BE2C (cell line): ENCODE measurements around the gene PPP2R3C.
"Not testable (repeated sequence)": the region's sequence is repeated elsewhere in the genome, so short reads cannot be mapped to it uniquely, and the experiment has no call there.

ENCODE experiments used
- DNase-seq: peaks from one replicate; pipeline ENCODE4 v3.0.0-alpha.2; 2020
- H3K27me3 ChIP-seq: fragments of 250-450 bp; sonication (Bioruptor Pico); 2 replicates; pipeline ENCODE4 v1.5.1; 2020; ENCODE audit warnings: mild to moderate bottlenecking
- H3K36me3 ChIP-seq: fragments of 250-450 bp; sonication (Bioruptor Pico); 2 replicates; pipeline ENCODE4 v1.5.1; 2020; ENCODE audit warnings: mild to moderate bottlenecking
- H3K4me1 ChIP-seq: fragments of 250-450 bp; sonication (Bioruptor Pico); 2 replicates; pipeline ENCODE4 v1.5.1; 2020
- H3K4me3 ChIP-seq: 2 replicates; pipeline ENCODE4 v1.5.1; 2011; ENCODE audit warnings: low read depth, low read length
- H3K9me3 ChIP-seq: fragments of 250-450 bp; sonication (Bioruptor Pico); 2 replicates; pipeline ENCODE4 v1.5.1; 2020
- CTCF ChIP-seq: IDR thresholded peaks from 2 replicates; pipeline ENCODE4 v1.5.1; 2012; ENCODE audit warnings: mild to moderate bottlenecking, low read depth, low read length

The PPP2R3C gene

DNA sequence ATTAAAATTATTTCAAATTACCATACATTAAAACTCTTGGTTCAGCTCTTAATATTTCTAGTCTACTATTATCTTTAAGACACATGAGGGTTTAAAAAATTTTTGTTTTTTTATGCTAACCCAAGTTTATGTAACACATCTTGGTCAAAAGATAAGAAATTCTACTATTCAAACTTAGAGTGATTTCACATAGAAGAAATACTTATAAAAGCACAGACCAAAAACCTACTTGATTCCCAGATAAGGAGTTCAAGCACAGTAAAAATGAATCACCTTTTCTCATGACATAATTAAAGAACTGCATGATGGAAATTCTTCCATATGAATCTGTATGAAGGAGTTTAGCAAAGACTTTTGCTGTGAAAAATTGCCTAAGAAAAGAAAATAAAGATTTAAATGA, 13.9 kb downstream of the PPP2R3C start:
- Histone ChIP-seq H3K4me1 (no peaks in the 10 kb centered on the region), H3K4me3 (no peak overlapping the region), H3K36me3 (peaks cover 55% of the 10 kb centered on the region), H3K27me3 (no peaks in the 10 kb centered on the region), H3K9me3 (no peaks in the 10 kb centered on the region)
- no peak for TF ChIP-seq CTCF
- DNase-seq, result no peak

GRCh38 chr14:35094645-35095044, 27.1 kb downstream of the PPP2R3C start:
- H3K27me3 ChIP-seq, H3K4me3 ChIP-seq, DNase-seq, H3K9me3 ChIP-seq, H3K4me1 ChIP-seq: not testable (repeated sequence)
- H3K36me3 ChIP-seq, result peaks cover 52% of the 10 kb centered on the region

GRCh38 chr14:35088514-35088913, 33.3 kb downstream of the PPP2R3C start:
- H3K9me3 ChIP-seq, result no peaks in the 10 kb centered on the region
- no peaks in the 10 kb centered on the region for H3K4me1 ChIP-seq
- H3K4me3 ChIP-seq, result no peak overlapping the region
- peaks cover 50% of the 10 kb centered on the region for H3K36me3 ChIP-seq
- no peak for TF ChIP-seq CTCF
- H3K27me3 ChIP-seq, result no peaks in the 10 kb centered on the region
- DNase-seq, result no peak

GRCh38 chr14:35085441-35085840, 36.3 kb downstream of the PPP2R3C start:
- H3K4me1 ChIP-seq, result no peaks in the 10 kb centered on the region
- peaks cover 29% of the 10 kb centered on the region for H3K36me3 ChIP-seq
- no peak overlapping the region for H3K4me3 ChIP-seq
- no peaks in the 10 kb centered on the region for H3K9me3 ChIP-seq
- TF ChIP-seq CTCF, result no peak
- DNase-seq, result no peak
- no peaks in the 10 kb centered on the region for H3K27me3 ChIP-seq

- Histone ChIP-seq H3K36me3 (peaks cover 17% of the 10 kb centered on the region), H3K9me3 (no peaks in the 10 kb centered on the region), H3K4me3 (no peak overlapping the region), H3K4me1 (no peaks in the 10 kb centered on the region), H3K27me3 (no peaks in the 10 kb centered on the region)
- TF ChIP-seq CTCF, result no peak
- DNase-seq, result no peak
Measured at GRCh38 chr14:35083530-35084150, 38.1 kb downstream of the PPP2R3C start.

DNA sequence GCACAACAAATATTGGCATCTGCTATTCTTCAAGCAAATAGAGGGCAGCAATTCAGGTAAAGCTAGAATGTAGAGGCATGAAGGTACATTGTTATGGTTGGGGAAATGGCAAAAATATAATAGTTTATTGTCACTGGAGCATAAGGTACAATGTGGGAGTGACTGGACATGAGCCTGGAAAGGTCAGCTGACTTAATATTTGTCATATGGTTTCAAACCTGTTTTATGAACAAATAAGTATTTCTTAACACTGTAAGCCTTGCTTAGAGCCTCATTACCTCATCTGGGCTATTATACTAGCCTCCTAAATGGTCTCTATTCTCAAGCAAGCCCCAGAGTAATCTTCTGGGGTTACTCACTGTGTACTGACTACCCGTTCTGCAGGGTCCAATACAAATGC, 42.0 kb downstream of the PPP2R3C start:
- Histone ChIP-seq H3K4me3 (no peak overlapping the region), H3K36me3 (no peaks in the 10 kb centered on the region), H3K4me1 (no peaks in the 10 kb centered on the region), H3K9me3 (no peaks in the 10 kb centered on the region; the same call in 1 of the 2 replicates), H3K27me3 (no peaks in the 10 kb centered on the region)
- TF ChIP-seq CTCF, result no peak
- no peak for DNase-seq
